OCI-LY3 (cell line): ENCODE measurements around the gene SLC6A11.

Experiments used
- H2AFZ ChIP-seq: fragments of 200-600, 300-600 bp; shearing (Covaris generic); 2 replicates; pipeline ENCODE4 v1.6.0; 2014; ENCODE audit warnings: antibody characterized with exemption, low read depth, low read length
- H3K27ac ChIP-seq: fragments of 200-600, 300-600 bp; sonication (generic); 2 replicates; pipeline ENCODE4 v1.5.1; 2014; ENCODE audit warnings: mild to moderate bottlenecking, low read length, moderate library complexity, mixed read lengths
- H3K27me3 ChIP-seq: fragments of 200-600, 300-600 bp; sonication (generic); 2 replicates; pipeline ENCODE4 v1.6.1; 2014; ENCODE audit warnings: low read depth, low read length, mixed read lengths
- H3K36me3 ChIP-seq: fragments of 200-600, 300-600 bp; sonication (generic); replicated peaks from 2 replicates; pipeline ENCODE3; 2014; ENCODE audit warnings: low read depth, low read length, mixed read lengths
- H3K4me1 ChIP-seq: fragments of 300-600, 200-600 bp; sonication (generic); 2 replicates; pipeline ENCODE4 v1.6.1; 2014; ENCODE audit warnings: low read length, mixed read lengths
- H3K4me2 ChIP-seq: fragments of 200-600, 300-600 bp; sonication (generic); 2 replicates; pipeline ENCODE4 v1.6.1; 2014; ENCODE audit warnings: low read length, mixed read lengths
- H3K4me3 ChIP-seq: fragments of 300-600, 200-600 bp; sonication (generic); 2 replicates; pipeline ENCODE4 v1.5.1; 2014; ENCODE audit warnings: antibody characterized with exemption, mild to moderate bottlenecking, low read length, moderate library complexity
- H3K79me2 ChIP-seq: fragments of 300-600, 200-600 bp; shearing (Covaris generic); 2 replicates; pipeline ENCODE4 v1.6.1; 2014; ENCODE audit warnings: mild to moderate bottlenecking, low read length, mixed read lengths
- H3K9ac ChIP-seq: fragments of 300-600, 200-600 bp; shearing (Covaris generic); 2 replicates; pipeline ENCODE4 v1.6.0; 2014; ENCODE audit warnings: mild to moderate bottlenecking, low read length, moderate library complexity
- H3K9me3 ChIP-seq: fragments of 200-600, 300-600 bp; shearing (Covaris generic); 2 replicates; pipeline ENCODE4 v1.6.1; 2014; ENCODE audit warnings: low read length, mixed read lengths; ENCODE audit not compliant: insufficient read depth
- H4K20me1 ChIP-seq: fragments of 200-600, 300-600 bp; sonication (generic); 2 replicates; pipeline ENCODE4 v1.6.1; 2016; ENCODE audit warnings: low read length, mixed read lengths; ENCODE audit not compliant: insufficient read depth
- EZH2phosphoT487 ChIP-seq: fragments of 200-600 bp; shearing (Covaris generic); IDR thresholded peaks from 2 replicates; pipeline ENCODE4 v1.6.1; 2018; ENCODE audit warnings: antibody characterized with exemption, mixed run types, low read depth
- TF ChIP-seq, protein P1 (sequence below): fragments of 200-600, 300-600 bp; sonication (generic); IDR thresholded peaks from 2 replicates; pipeline ENCODE4 v1.5.1; 2014; ENCODE audit warnings: antibody characterized with exemption, low read length, low read depth

SLC6A11 gene

GRCh38 chr3:10817506-10817905, 1.5 kb downstream of the SLC6A11 start:
- Histone ChIP-seq H3K9ac (no peak overlapping the region), H3K4me2 (no peak overlapping the region), H2AFZ (no peak overlapping the region), H3K27ac (no peak overlapping the region), H3K4me1 (no peaks in the 10 kb centered on the region), H3K27me3 (peaks cover 6% of the 10 kb centered on the region; the same call in 1 of the 2 replicates), H4K20me1 (no peaks in the 10 kb centered on the region), H3K79me2 (no peaks in the 10 kb centered on the region), H3K36me3 (no peaks in the 10 kb centered on the region), H3K4me3 (no peak overlapping the region), H3K9me3 (no peaks in the 10 kb centered on the region)
- TF ChIP-seq EZH2phosphoT487 = no peak
- TF ChIP-seq, protein P1, sequence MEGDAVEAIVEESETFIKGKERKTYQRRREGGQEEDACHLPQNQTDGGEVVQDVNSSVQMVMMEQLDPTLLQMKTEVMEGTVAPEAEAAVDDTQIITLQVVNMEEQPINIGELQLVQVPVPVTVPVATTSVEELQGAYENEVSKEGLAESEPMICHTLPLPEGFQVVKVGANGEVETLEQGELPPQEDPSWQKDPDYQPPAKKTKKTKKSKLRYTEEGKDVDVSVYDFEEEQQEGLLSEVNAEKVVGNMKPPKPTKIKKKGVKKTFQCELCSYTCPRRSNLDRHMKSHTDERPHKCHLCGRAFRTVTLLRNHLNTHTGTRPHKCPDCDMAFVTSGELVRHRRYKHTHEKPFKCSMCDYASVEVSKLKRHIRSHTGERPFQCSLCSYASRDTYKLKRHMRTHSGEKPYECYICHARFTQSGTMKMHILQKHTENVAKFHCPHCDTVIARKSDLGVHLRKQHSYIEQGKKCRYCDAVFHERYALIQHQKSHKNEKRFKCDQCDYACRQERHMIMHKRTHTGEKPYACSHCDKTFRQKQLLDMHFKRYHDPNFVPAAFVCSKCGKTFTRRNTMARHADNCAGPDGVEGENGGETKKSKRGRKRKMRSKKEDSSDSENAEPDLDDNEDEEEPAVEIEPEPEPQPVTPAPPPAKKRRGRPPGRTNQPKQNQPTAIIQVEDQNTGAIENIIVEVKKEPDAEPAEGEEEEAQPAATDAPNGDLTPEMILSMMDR = no peak

- H3K4me3 ChIP-seq = no peak overlapping the region
- H4K20me1 ChIP-seq = no peaks in the 10 kb centered on the region
- H3K27me3 ChIP-seq = 0 out of 2 replicates have a peak, but pooled peaks cover 9% of the 10 kb centered on the region
- no peaks in the 10 kb centered on the region for H3K79me2 ChIP-seq
- no peaks in the 10 kb centered on the region for H3K36me3 ChIP-seq
- TF ChIP-seq, protein P1 = no peak
- TF ChIP-seq EZH2phosphoT487 = no peak
- no peaks in the 10 kb centered on the region for H3K4me1 ChIP-seq
- no peak overlapping the region for H3K9ac ChIP-seq
- no peaks in the 10 kb centered on the region for H3K9me3 ChIP-seq
- H3K4me2 ChIP-seq = no peak overlapping the region
- H3K27ac ChIP-seq = no peak overlapping the region
- no peak overlapping the region for H2AFZ ChIP-seq
Measured at GRCh38 chr3:10822055-10822454, 6.0 kb downstream of the SLC6A11 start.

DNA sequence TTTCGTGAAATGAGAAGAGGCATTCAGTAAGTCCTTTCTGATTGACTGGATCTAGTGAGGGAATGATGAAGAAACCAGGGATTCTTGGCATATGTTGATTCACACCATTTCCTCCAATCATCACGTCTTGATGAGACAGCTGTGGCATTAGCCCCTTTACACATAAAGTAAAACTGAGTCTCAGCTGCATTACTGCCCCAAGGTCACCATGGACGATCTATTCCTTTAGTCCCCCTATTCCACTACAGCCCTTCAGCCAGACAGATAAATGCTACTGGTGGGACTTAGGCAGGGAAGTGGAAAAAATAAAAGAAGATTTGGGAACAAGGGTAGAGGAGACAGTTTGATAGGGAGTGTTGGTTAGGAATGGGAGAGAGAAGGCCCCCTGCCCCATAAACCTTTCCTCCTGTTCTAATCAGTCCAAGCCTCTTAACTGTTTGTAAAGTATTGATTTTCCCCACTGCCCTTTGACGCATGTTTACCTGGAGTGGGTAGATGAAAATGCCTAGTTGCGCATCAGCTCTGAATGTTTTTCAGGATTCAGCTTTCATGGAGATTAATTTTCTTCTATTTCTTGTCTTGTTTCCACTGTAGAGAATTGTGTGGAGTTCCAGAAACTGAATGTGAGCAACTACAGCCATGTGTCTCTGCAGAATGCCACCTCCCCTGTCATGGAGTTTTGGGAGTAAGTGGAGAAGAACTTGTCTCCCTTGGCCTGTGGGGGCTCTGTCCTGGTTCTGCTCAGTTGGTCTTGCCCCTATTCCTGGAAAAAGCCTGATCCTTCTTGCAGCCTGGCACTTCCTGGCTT, 6.9 kb downstream of the SLC6A11 start:
- Histone ChIP-seq H4K20me1 (no peaks in the 10 kb centered on the region), H3K9ac (no peak overlapping the region), H3K4me3 (no peak overlapping the region), H3K4me1 (no peaks in the 10 kb centered on the region), H3K4me2 (no peak overlapping the region), H3K9me3 (no peaks in the 10 kb centered on the region), H3K27me3 (0 out of 2 replicates have a peak, but pooled peaks cover 9% of the 10 kb centered on the region), H3K79me2 (no peaks in the 10 kb centered on the region), H2AFZ (no peak overlapping the region), H3K36me3 (no peaks in the 10 kb centered on the region), H3K27ac (no peak overlapping the region)
- TF ChIP-seq, protein P1 = no peak
- no peak for TF ChIP-seq EZH2phosphoT487

DNA sequence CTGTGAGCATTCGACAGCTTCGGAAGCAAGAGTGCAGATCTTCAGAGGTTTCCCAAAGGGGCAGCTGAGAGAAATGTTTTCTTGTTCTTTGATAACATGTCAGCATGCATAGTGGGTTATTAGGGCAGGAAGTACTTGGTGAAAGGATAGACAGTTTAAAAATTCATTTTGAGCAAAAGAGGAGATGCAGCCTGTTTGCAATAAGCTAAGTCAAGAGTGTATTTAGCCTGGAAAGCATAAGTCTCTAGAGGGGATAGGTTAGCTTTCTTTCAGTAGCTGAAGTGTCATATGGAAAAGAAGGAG, 7.4 kb downstream of the SLC6A11 start:
- Histone ChIP-seq H3K9ac (no peak overlapping the region), H3K4me2 (no peak overlapping the region), H3K4me1 (no peaks in the 10 kb centered on the region), H3K4me3 (no peak overlapping the region), H3K27ac (no peak overlapping the region), H4K20me1 (no peaks in the 10 kb centered on the region), H3K9me3 (no peaks in the 10 kb centered on the region), H3K36me3 (no peaks in the 10 kb centered on the region), H3K27me3 (0 out of 2 replicates have a peak, but pooled peaks cover 8% of the 10 kb centered on the region), H3K79me2 (no peaks in the 10 kb centered on the region), H2AFZ (no peak overlapping the region)
- TF ChIP-seq, protein P1 = no peak
- no peak for TF ChIP-seq EZH2phosphoT487
